HUES6 (cell line): ENCODE measurements around the gene HDAC4.

Source experiments
- H3K27ac ChIP-seq: 2 replicates; pipeline ENCODE4 v1.7.0; 2013; ENCODE audit warnings: low read depth, mild to moderate bottlenecking, low read length, inconsistent platforms
- H3K27me3 ChIP-seq: 2 replicates; pipeline ENCODE4 v1.6.1; 2013; ENCODE audit warnings: low read length; ENCODE audit not compliant: control insufficient read depth, insufficient read depth
- H3K36me3 ChIP-seq: 2 replicates; pipeline ENCODE4 v1.6.1; 2013; ENCODE audit warnings: low read length; ENCODE audit not compliant: control insufficient read depth, insufficient read depth
- H3K4me1 ChIP-seq: 2 replicates; pipeline ENCODE4 v1.6.1; 2013; ENCODE audit warnings: low read length; ENCODE audit not compliant: control insufficient read depth, insufficient read depth
- H3K4me3 ChIP-seq: 2 replicates; pipeline ENCODE4 v1.5.1; 2013; ENCODE audit warnings: low read depth, low read length
- H3K9ac ChIP-seq: one replicate; pipeline ENCODE4 v1.6.1; 2013; ENCODE audit warnings: mild to moderate bottlenecking, low read length
- H3K9me3 ChIP-seq: 2 replicates; pipeline ENCODE4 v1.6.1; 2013; ENCODE audit warnings: low read depth, low read length; ENCODE audit not compliant: control insufficient read depth, insufficient read depth

Gene HDAC4

GRCh38 chr2:239035361-239035814, 365.4 kb downstream of the HDAC4 start:
- Histone ChIP-seq H3K27ac (no peak overlapping the region), H3K4me1 (no peaks in the 10 kb centered on the region), H3K4me3 (no peak overlapping the region), H3K9ac (no peak overlapping the region), H3K27me3 (no peaks in the 10 kb centered on the region), H3K36me3 (no peaks in the 10 kb centered on the region), H3K9me3 (no peaks in the 10 kb centered on the region)

- no peaks in the 10 kb centered on the region for H3K27me3 ChIP-seq
- no peak overlapping the region for H3K4me3 ChIP-seq
- H3K9me3 ChIP-seq = no peaks in the 10 kb centered on the region
- no peaks in the 10 kb centered on the region for H3K36me3 ChIP-seq
- H3K9ac ChIP-seq = no peak overlapping the region
- no peak overlapping the region for H3K27ac ChIP-seq
- no peaks in the 10 kb centered on the region for H3K4me1 ChIP-seq
Observed at GRCh38 chr2:239034561-239035341, 366.1 kb downstream of the HDAC4 start.

- no peak overlapping the region for H3K9ac ChIP-seq
- H3K27ac ChIP-seq = no peak overlapping the region
- H3K9me3 ChIP-seq = no peaks in the 10 kb centered on the region
- H3K4me3 ChIP-seq = no peak overlapping the region
- no peaks in the 10 kb centered on the region for H3K4me1 ChIP-seq
- H3K36me3 ChIP-seq = no peaks in the 10 kb centered on the region
- no peaks in the 10 kb centered on the region for H3K27me3 ChIP-seq
Observed at GRCh38 chr2:239033801-239034560, 366.8 kb downstream of the HDAC4 start.

GRCh38 chr2:239029958-239030357, 370.9 kb downstream of the HDAC4 start:
- no peak overlapping the region for H3K9ac ChIP-seq
- no peaks in the 10 kb centered on the region for H3K4me1 ChIP-seq
- H3K36me3 ChIP-seq = no peaks in the 10 kb centered on the region
- no peak overlapping the region for H3K27ac ChIP-seq
- H3K4me3 ChIP-seq = no peak overlapping the region
- H3K27me3 ChIP-seq = no peaks in the 10 kb centered on the region
- no peaks in the 10 kb centered on the region for H3K9me3 ChIP-seq

- no peak overlapping the region for H3K9ac ChIP-seq
- no peaks in the 10 kb centered on the region for H3K36me3 ChIP-seq
- no peak overlapping the region for H3K4me3 ChIP-seq
- H3K27me3 ChIP-seq = no peaks in the 10 kb centered on the region
- H3K9me3 ChIP-seq = no peaks in the 10 kb centered on the region
- H3K4me1 ChIP-seq = no peaks in the 10 kb centered on the region
- H3K27ac ChIP-seq = no peak overlapping the region
Observed at GRCh38 chr2:239028253-239028619, 372.6 kb downstream of the HDAC4 start.

GRCh38 chr2:239027391-239028252, 373.2 kb downstream of the HDAC4 start:
- Histone ChIP-seq H3K27me3 (no peaks in the 10 kb centered on the region), H3K36me3 (no peaks in the 10 kb centered on the region), H3K27ac (no peak overlapping the region), H3K4me1 (no peaks in the 10 kb centered on the region), H3K9ac (no peak overlapping the region), H3K9me3 (no peaks in the 10 kb centered on the region), H3K4me3 (no peak overlapping the region)

GRCh38 chr2:239026711-239027361, 374.0 kb downstream of the HDAC4 start:
- H3K36me3 ChIP-seq = no peaks in the 10 kb centered on the region
- H3K9me3 ChIP-seq = no peaks in the 10 kb centered on the region
- no peaks in the 10 kb centered on the region for H3K27me3 ChIP-seq
- no peak overlapping the region for H3K4me3 ChIP-seq
- no peak overlapping the region for H3K27ac ChIP-seq
- H3K9ac ChIP-seq = no peak overlapping the region
- H3K4me1 ChIP-seq = no peaks in the 10 kb centered on the region

GRCh38 chr2:239025951-239026461, 374.8 kb downstream of the HDAC4 start:
- Histone ChIP-seq H3K9me3 (no peaks in the 10 kb centered on the region), H3K27me3 (no peaks in the 10 kb centered on the region), H3K9ac (no peak overlapping the region), H3K4me1 (peaks cover 7% of the 10 kb centered on the region; the same call in 1 of the 2 replicates), H3K4me3 (no peak overlapping the region), H3K27ac (no peak overlapping the region), H3K36me3 (no peaks in the 10 kb centered on the region)

GRCh38 chr2:239025096-239025801, 375.6 kb downstream of the HDAC4 start:
- H3K27me3 ChIP-seq = no peaks in the 10 kb centered on the region
- H3K4me1 ChIP-seq = peaks cover 7% of the 10 kb centered on the region; the same call in 1 of the 2 replicates
- H3K9me3 ChIP-seq = no peaks in the 10 kb centered on the region
- H3K27ac ChIP-seq = no peak overlapping the region
- no peaks in the 10 kb centered on the region for H3K36me3 ChIP-seq
- no peak overlapping the region for H3K4me3 ChIP-seq
- H3K9ac ChIP-seq = no peak overlapping the region

- Histone ChIP-seq H3K36me3 (no peaks in the 10 kb centered on the region), H3K9ac (no peak overlapping the region), H3K27ac (no peak overlapping the region), H3K9me3 (no peaks in the 10 kb centered on the region), H3K4me1 (peaks cover 7% of the 10 kb centered on the region; the same call in 1 of the 2 replicates), H3K27me3 (no peaks in the 10 kb centered on the region), H3K4me3 (no peak overlapping the region)
Observed at GRCh38 chr2:239024226-239024625, 376.6 kb downstream of the HDAC4 start.
